HG03469 (cell line): Measurements from ENCODE around the gene DAZAP1.
"Not testable (repeated sequence)": the region's sequence is repeated elsewhere in the genome, so short reads cannot be mapped to it uniquely, and the experiment has no call there.

ENCODE experiments used
- ATAC-seq: cut with Tn5 transposase; IDR thresholded peaks from one replicate; pipeline ENCODE4 v1.9.1; 2021; ENCODE audit warnings: mild to moderate bottlenecking, moderate library complexity, moderate number of reproducible peaks; ENCODE audit not compliant: unreplicated experiment

The DAZAP1 gene

DNA sequence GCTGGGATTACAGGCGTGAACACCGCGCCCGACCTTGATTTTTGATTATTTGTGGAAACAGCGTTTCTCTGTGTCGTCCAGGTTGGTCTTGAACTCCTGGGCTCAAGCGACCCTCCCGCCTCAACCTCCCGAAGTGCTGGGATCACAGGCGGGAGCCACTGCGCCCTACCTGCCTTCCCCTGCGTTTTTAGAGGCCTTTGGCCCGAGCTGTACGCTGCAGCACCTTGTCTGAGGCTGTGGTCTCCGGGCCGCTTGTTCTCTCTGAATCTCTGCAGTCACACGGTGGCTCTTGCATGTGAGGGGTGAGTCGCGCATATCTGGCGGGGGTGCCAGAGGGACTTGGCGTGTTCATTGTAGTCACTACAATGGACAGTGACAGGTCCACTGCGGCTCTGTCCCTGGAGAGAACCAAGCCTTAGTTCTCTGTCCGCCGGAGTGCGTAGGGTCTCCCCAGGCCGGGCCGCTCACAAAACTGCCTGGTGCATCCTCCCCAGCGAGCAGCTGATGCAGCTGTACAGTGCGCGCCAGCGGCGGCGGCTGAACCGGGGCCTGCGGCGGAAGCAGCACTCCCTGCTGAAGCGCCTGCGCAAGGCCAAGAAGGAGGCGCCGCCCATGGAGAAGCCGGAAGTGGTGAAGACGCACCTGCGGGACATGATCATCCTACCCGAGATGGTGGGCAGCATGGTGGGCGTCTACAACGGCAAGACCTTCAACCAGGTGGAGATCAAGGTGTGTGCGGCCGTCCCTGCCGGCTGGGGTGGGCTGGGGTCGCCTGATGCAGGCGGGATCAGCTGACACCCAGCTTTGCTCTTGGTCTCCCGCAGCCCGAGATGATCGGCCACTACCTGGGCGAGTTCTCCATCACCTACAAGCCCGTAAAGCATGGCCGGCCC is 32.4 kb downstream of the DAZAP1 start:
- not testable (repeated sequence) for ATAC-seq

DNA sequence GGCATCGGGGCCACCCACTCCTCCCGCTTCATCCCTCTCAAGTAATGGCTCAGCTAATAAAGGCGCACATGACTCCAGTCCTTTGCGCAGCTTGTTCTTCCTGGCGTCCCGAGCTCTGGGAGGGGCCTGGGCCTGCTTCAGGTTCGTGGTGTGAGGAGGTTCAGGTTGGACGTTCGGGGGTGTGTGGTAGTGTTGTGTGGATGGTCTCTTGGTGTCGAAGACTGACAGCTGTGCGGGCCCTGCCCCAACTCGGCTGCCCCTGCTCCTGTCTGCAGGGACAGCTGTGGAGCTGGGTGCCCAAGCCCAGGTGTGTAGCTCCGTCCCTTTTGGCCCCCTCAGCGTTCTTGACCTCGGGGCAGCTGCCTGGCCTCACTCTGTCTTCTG is 33.0 kb downstream of the DAZAP1 start:
- no peak for ATAC-seq

- no peak for ATAC-seq
Measured at GRCh38 chr19:1441022-1441426, 33.6 kb downstream of the DAZAP1 start.

DNA sequence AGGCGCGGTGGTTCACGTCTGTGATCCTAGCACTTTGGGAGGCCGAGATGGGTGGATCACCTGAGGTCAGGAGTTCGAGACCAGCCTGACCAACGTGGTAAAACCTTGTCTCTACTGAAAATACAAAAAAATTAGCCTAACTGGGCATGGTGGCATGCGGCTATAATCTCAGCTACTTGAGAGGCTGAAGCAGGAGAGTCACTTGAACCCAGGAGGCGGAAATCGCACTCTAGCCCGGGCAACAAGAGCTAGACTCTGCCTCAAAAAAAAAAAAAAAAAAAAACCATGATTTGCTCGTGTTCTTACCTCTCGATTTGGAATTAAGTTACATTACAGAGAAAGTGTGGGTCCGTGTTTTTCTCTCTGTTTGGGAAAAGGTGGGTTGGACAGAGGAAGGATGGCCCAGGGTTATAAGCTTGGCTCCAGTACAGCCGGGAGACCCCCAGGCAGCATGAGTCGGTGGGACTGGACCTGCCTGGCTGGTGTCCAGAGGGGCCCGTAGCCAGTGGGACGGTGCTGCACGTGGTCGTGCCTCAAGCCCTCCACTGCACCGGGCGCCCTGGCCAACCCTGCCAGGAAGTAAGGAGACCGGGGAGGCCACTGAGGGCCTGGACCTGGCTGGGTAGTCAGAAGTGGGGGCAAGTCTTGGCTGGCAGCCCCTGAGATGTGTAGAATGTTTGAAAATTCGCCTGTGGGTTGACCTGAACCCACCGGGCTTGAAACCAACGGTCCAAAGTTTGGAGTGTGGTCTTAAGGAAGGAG is 34.5 kb downstream of the DAZAP1 start:
- no peak for ATAC-seq

DNA sequence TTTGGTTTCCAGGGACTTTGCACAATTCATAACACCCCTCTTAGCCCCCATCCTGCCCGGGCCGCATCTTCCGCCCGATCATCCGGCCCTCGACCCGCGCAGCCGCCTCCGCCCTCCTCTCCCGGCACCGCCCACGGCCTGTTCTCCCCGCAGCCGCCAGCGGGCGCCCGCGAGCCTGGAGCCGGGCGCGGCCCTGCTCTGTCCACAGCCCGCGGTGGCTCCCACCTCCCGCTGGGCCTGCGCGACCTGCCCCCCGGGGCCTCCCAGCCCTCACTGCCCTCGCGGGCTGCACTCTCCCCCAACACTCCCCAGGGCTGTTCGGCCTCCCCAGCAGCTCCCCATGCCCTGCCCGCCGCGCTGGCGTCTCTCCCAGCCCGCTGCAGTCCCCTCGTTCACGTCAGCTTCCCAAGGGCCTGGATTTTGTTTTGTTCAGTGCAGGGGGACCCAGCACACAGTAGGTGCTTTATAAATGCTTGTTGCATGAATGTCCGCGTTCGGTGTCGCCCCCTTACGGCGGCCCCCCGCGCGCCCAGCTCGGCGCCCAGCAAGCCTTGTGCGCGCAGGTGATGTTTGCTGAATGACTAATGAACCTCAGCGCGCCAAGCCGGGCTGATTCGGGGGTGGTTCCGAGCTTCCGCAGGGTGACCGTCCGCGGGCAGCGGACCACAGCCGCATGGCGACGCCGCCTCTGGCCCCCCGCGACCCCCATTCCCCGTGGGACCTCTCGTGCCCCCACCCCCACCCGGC is 38.0 kb downstream of the DAZAP1 start:
- no peak for ATAC-seq

DNA sequence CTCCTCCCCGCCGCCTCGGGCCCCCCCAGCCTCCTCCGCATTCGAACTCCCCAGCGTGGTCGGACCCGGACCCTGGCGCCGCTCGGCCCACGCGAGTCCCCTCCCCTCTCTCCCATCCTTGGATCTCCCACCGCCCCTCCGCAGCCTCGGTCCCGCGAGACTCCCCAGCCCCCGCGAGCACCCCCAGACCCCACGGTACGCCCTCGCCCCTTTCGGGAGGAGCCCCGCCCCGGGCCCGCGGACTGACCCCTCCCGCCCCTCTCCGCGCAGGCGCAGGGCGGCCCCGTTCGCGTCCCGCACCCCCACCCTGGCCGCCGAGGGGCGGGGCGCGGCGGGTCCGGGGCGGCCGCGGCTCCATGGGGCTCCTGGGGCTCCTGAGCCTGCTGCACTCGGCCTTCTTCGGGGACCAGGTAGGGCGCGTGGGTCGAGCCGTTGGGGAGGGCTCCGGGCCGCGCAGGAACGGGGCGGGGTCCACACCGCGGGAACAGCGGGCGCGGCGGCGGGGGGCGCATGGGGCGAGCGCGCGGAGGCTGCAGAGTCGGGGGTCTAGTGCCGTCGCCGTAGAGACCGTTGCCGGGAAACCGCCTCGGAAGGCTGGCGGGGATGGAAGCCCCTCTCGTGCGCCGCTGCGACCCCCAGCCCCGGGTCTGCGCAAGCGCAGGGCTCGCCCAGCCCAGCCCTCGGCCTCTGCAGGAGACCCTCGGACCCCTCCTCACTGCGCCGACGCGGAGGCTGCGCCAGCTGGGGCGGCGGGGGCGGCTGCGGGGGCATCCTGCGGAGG is 38.7 kb downstream of the DAZAP1 start:
- ATAC-seq, result no peak

DNA sequence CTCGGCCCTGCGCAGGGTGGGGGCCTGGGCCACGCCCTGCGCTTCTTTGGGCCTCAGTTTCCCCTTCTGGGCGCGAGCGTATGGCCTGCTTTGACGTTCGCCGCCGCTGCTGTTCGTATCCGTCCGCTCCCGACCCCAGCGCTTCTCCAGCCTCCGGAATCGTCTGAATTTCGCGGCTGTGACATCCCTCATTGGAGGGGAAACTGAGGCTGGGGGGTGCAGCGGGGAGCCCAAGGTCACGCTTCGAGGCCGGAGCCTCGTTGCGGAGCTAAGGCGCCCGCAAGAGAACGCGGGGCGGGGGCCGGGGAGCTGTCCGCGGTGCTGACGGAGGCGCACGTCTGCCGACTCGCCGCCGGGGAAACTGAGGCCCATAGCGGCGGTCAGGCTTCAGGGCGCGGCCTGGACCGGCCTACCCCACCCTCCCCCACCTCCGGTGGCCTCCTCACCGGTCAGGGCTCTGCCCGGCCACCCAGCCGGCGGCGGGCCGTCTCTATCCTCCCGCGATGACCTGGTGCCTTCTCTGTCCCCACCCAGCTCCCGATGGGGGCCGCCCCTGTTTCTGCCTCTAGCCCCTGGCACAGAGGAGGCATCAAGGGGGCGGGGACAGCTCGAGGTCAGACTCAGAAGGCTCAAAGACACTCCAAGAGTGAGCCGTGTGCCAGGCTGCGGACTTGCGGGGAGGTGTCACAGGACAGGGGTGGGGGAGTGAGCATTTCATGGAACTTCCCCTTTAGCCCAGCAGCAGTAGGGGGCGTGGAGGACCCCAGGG is 39.5 kb downstream of the DAZAP1 start:
- no peak for ATAC-seq

- ATAC-seq, result no peak
Measured at GRCh38 chr19:1447504-1447903, 40.1 kb downstream of the DAZAP1 start.

GRCh38 chr19:1447944-1448343 is 40.6 kb downstream of the DAZAP1 start:
- ATAC-seq, result no peak

DNA sequence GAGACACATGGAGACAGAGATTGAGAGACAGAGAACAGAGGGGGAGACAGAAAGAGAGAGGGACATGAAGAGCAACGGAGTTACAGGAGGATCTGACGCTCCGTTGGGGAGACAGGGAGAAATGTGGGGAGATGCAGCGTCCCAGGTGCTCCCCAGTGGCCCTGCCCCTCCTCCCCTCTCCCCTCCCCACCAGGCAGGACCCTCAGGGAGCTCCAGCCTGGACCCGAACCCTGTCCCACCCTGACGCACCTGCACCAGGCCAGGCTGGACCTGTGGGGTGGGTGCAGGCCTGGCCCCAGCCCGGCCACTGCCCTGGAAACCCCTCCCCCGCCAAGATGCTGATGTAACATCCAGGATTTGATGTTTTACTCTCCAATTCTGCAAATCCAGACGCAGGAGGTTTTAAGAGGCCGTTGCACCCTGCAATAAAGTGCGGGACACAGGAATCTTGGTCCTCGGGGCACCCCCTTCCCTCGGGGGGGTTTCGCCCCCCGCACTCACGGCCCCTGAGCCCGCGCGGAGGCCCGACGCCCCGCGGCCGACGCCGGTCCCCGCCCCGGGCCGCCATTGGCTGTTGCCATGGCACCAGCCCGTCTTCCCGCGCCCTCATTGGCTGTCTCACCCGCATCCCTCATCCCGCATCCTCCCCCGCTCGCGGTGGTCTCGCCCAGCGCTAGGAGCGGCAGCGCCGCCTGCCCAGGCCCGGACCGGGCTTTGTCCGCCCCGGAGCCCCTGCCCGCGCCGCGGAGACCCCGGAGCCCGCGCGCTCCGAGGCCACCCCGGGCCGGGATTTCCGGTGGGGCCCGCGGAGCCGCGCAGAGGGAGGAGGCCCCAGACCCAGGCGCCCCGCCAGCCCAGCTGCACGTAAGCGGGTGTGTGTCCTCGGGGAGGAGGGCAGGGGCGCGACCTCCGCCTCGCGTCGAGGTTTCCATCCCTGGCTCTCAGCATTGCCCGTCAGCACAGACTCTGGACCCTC is 42.4 kb downstream of the DAZAP1 start, which contains the start of gene APC2:
APC2 (plus strand) TSS at position 655 of the 976 bp plus-strand sequence. CDS start 2,881 bp downstream, outside the sequence.
- no peak for ATAC-seq

- ATAC-seq, result no peak
Measured at GRCh38 chr19:1450735-1451731, 43.6 kb downstream of the DAZAP1 start.

GRCh38 chr19:1451916-1452801 is 44.8 kb downstream of the DAZAP1 start:
- no peak for ATAC-seq

DNA sequence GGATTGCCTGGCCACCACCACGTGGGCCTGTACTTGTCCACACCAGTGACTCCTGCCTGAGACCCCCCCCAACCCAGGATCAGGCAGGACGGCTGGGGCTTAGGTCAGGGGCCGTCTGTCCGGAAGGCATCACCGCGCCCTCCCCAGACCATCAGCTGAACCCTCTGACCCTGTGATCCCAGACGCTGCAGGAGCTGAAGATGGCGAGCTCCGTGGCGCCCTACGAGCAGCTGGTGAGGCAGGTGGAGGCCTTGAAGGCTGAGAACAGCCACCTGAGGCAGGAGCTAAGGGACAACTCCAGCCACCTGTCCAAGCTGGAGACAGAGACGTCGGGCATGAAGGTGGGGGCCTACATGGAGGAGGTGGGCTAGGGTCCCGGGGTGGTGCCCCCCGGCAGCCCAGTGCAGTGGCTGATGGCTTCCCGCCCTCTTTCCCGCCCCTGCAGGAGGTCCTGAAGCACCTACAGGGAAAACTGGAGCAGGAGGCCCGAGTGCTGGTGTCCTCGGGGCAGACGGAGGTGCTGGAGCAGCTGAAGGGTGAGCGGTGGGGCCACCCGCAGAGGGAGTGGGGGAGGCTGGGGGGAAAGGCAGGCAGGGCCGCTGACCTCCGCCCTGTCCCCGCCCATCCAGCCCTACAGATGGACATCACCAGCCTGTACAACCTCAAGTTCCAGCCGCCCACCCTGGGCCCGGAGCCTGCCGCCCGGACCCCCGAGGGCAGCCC is 45.6 kb downstream of the DAZAP1 start:
- ATAC-seq, result no peak

DNA sequence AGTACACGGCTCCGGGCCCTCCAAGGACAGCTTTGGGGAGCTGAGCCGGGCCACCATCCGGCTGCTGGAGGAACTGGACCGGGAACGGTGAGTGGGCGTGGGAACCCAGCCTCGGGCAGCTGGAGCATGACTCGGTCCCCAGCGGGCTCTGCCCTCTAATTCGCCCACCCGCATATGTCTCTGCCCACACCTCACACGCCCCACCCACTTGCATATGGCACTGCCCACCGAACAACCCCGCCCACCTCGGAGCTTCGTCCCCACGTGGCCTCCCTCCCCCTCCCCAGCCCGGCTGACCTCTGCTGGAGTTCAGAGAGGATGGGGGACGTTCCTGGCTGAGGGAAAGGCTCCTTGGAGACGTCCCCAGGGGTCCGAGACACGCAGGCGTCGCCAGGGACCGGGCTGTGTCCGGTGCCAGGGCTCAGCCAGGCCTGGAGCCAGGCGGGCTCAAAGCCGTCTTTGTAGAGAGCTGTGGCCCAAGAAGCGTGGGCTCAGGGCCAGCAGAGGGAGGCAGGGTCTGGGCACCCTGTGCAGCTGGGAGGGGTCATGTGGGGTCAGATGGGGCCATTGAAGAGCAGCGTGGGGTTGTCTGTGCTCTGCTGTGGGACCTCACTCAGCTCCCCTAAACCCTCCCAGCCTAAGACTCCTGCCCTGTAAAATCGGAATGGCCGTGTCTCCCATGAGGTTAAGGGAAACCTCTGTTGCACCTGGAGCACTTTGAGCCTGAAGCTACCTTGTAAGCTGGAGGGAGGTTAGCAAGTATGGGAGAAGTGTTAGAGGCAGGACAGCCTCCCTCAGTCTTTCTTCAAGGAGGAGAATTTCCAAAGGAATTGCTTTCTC is 46.4 kb downstream of the DAZAP1 start:
- no peak for ATAC-seq

DNA sequence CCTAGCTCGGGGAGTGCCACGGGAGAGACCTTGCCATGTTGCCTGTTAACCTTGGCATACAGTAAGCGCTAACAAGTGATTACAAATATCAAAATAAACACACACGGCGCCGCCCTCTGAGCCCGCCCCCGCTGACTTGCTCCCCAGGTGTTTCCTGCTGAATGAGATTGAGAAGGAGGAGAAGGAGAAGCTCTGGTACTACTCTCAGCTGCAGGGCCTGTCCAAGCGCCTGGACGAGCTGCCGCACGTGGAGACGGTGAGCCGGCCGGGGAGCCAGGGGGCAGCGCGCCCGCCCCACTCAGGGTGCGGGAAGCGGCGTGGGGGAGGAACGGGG is 47.6 kb downstream of the DAZAP1 start:
- ATAC-seq, result no peak
